Suprapubic skin (tissue), 4 donors: ENCODE measurements around the gene PIM1. TPM values are rescaled to one million over a fixed set of nuclear protein-coding genes. Genes with fewer than 3 reads are reported as not detected.

Experiments used
- DNase-seq, 2 donors: peaks; one replicate each; pipeline ENCODE4 v3.0.0-alpha.2; 2019; ENCODE audit warnings: low spot score in 2 of 2
- H3K27ac ChIP-seq: fragments of 200-600 bp; sonication (generic); one replicate; pipeline ENCODE4 v1.5.1; 2019
- H3K27me3 ChIP-seq: fragments of 200-600 bp; sonication (generic); one replicate; pipeline ENCODE4 v1.5.1; 2019
- H3K36me3 ChIP-seq: fragments of 200-600 bp; sonication (generic); one replicate; pipeline ENCODE4 v1.5.1; 2019
- H3K4me1 ChIP-seq: fragments of 200-600 bp; sonication (generic); one replicate; pipeline ENCODE4 v1.5.1; 2019
- H3K4me3 ChIP-seq: fragments of 200-600 bp; sonication (generic); one replicate; pipeline ENCODE4 v1.5.1; 2019; ENCODE audit warnings: mild to moderate bottlenecking
- H3K9me3 ChIP-seq: fragments of 200-600 bp; sonication (generic); one replicate; pipeline ENCODE4 v1.5.1; 2019
- CTCF ChIP-seq, 2 donors: fragments of 200-600 bp in 1 of 2; fragments of 450-650 bp in 1 of 2; sonication (generic) in 1 of 2; IDR thresholded peaks; one replicate each; pipeline ENCODE4 v1.5.1; 2016 to 2019; ENCODE audit warnings: antibody characterized with exemption in 2 of 2, mild to moderate bottlenecking in 1 of 2, moderate library complexity in 1 of 2
- EP300 ChIP-seq: sonication (generic); formaldehyde crosslinking; IDR thresholded peaks from one replicate; pipeline ENCODE4 v1.6.1; 2017; ENCODE audit warnings: antibody characterized with exemption
- POLR2A ChIP-seq, 2 donors: fragments of 450-650 bp; IDR thresholded peaks; one replicate each; pipeline ENCODE4 v1.6.1; 2017; ENCODE audit warnings: antibody characterized with exemption in 2 of 2, mild to moderate bottlenecking in 2 of 2, moderate library complexity in 2 of 2
- POLR2AphosphoS5 ChIP-seq, 3 donors: sonication (generic); formaldehyde crosslinking; IDR thresholded peaks; one replicate each; pipeline ENCODE4 v1.6.1; 2017; ENCODE audit warnings: antibody characterized with exemption in 3 of 3
- WGBS: methylation state at CpG from one replicate; pipeline ENCODE4 v1.1.5; 2018; 5-methylcytosine and 5-hydroxymethylcytosine counted together
- total RNA-seq, 4 donors: library from RNA; depleted of rRNA; stranded (reverse); fragments of >200 nt; gene quantifications; one replicate each; pipeline ENCODE4 v1.1.0, GENCODE V29; 2016

PIM1 gene
- total RNA-seq, 4 donors from 2014 or later: 63.6 to 158 (median 110) TPM

- 62% methylated on average over 5 of the region's 5 CpGs for WGBS
- DNase-seq: no peak
- no peak for TF ChIP-seq POLR2AphosphoS5 (IDR thresholded peaks at IDR 0.05)
- no peak for TF ChIP-seq POLR2A (IDR thresholded peaks at IDR 0.05)
- no peak for TF ChIP-seq EP300
- TF ChIP-seq CTCF (IDR thresholded peaks at IDR 0.05): no peak
- peaks cover 13% of the 10 kb centered on the region for H3K4me1 ChIP-seq
- no peak overlapping the region for H3K27ac ChIP-seq
- H3K9me3 ChIP-seq: no peaks in the 10 kb centered on the region
- no peak overlapping the region for H3K4me3 ChIP-seq
- H3K27me3 ChIP-seq: no peaks in the 10 kb centered on the region
- H3K36me3 ChIP-seq: no peaks in the 10 kb centered on the region
Measured at GRCh38 chr6:37141281-37142049, 28.5 kb upstream of the PIM1 start.

- no peaks in the 10 kb centered on the region for H3K36me3 ChIP-seq
- 72% methylated on average over 4 of the region's 4 CpGs for WGBS
- DNase-seq: no peak
- H3K4me1 ChIP-seq: peaks cover 12% of the 10 kb centered on the region
- no peaks in the 10 kb centered on the region for H3K9me3 ChIP-seq
- H3K27me3 ChIP-seq: no peaks in the 10 kb centered on the region
- no peak overlapping the region for H3K27ac ChIP-seq
- H3K4me3 ChIP-seq: no peak overlapping the region
- TF ChIP-seq POLR2A (IDR thresholded peaks at IDR 0.05) (no peak), EP300 (no peak), POLR2AphosphoS5 (IDR thresholded peaks at IDR 0.05) (no peak), CTCF (IDR thresholded peaks at IDR 0.05) (no peak)
Measured at GRCh38 chr6:37142050-37142614, 27.8 kb upstream of the PIM1 start.

GRCh38 chr6:37143585-37143984, 26.4 kb upstream of the PIM1 start:
- WGBS: 86% methylated on average over 2 of the region's 2 CpGs
- Histone ChIP-seq H3K9me3 (no peaks in the 10 kb centered on the region), H3K4me1 (peaks cover 7% of the 10 kb centered on the region), H3K36me3 (no peaks in the 10 kb centered on the region), H3K27me3 (no peaks in the 10 kb centered on the region), H3K27ac (peak overlapping the region; percentile 56), H3K4me3 (no peak overlapping the region)
- TF ChIP-seq CTCF (IDR thresholded peaks at IDR 0.05) (no peak), POLR2AphosphoS5 (IDR thresholded peaks at IDR 0.05) (no peak), EP300 (no peak), POLR2A (IDR thresholded peaks at IDR 0.05) (no peak)
- DNase-seq: no peak

- H3K27ac ChIP-seq: no peak overlapping the region
Measured at GRCh38 chr6:37145443-37145842, 24.5 kb upstream of the PIM1 start.

GRCh38 chr6:37146735-37147157, 23.2 kb upstream of the PIM1 start:
- H3K9me3 ChIP-seq: no peaks in the 10 kb centered on the region

More at GRCh38 chr6:37145443-37145842, 24.5 kb upstream of the PIM1 start:
- DNase-seq: no peak
- Histone ChIP-seq H3K9me3 (no peaks in the 10 kb centered on the region), H3K4me3 (no peak overlapping the region), H3K4me1 (peaks cover 7% of the 10 kb centered on the region), H3K27me3 (no peaks in the 10 kb centered on the region), H3K36me3 (no peaks in the 10 kb centered on the region)
- WGBS: 95% methylated on average over 10 of the region's 10 CpGs
- TF ChIP-seq EP300 (no peak), POLR2AphosphoS5 (IDR thresholded peaks at IDR 0.05) (no peak), POLR2A (IDR thresholded peaks at IDR 0.05) (no peak)

More at GRCh38 chr6:37146735-37147157, 23.2 kb upstream of the PIM1 start:
- Histone ChIP-seq H3K27me3 (no peaks in the 10 kb centered on the region), H3K4me1 (peaks cover 7% of the 10 kb centered on the region), H3K36me3 (no peaks in the 10 kb centered on the region), H3K27ac (no peak overlapping the region), H3K4me3 (no peak overlapping the region)
- 97% methylated on average over 7 of the region's 7 CpGs for WGBS
- TF ChIP-seq EP300 (no peak), POLR2AphosphoS5 (IDR thresholded peaks at IDR 0.05) (no peak), POLR2A (IDR thresholded peaks at IDR 0.05) (no peak), CTCF (IDR thresholded peaks at IDR 0.05) (no peak)
- DNase-seq: no peak
